HG03460 (cell line): ENCODE results near the gene C2orf42.
"Not testable (repeated sequence)": the region's sequence is repeated elsewhere in the genome, so short reads cannot be mapped to it uniquely, and the experiment has no call there.

ENCODE experiments used
- ATAC-seq: cut with Tn5 transposase; IDR thresholded peaks from one replicate; pipeline ENCODE4 v1.9.1; 2021; ENCODE audit not compliant: unreplicated experiment

Gene C2orf42

DNA sequence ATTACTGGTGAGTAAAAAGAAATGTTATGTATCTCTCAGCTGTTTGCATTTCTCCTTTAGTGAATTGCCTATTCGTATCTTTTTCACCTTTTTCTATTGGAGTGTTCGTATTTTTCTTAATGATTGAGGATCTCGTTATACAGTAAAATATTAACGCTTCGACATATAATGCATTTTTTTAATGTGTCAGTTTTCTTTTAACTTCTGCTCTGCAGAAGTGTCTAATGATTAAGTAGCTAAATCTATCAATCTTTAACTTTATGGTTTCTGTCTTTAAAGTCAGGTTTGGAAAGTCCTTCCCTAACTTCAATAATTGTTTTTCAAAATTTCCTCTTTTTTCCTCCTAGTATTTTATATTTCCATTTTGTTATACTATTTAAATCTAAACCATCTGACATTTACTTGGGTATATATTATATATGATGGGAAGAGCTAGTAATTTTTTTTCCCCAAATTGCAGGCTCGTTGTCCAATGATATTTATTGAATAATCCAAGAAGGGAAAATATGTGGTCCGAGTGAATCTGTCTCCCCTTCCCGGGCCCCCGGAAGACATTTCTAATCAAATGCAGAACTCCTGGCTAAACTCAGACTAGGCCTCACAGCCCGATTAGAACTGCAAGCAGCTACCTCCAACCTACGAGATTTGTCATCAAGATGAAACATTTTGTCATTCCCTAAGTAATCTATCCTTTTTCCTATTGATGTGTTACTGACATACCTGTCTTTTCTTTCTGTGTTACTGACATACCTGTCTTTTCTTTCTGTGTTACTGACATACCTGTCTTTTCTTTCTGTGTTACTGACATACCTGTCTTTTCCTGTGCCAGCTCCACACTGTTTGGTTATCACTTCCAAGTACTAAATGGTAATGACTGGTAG lies 86.3 kb downstream of the C2orf42 start:
- no peak for ATAC-seq

DNA sequence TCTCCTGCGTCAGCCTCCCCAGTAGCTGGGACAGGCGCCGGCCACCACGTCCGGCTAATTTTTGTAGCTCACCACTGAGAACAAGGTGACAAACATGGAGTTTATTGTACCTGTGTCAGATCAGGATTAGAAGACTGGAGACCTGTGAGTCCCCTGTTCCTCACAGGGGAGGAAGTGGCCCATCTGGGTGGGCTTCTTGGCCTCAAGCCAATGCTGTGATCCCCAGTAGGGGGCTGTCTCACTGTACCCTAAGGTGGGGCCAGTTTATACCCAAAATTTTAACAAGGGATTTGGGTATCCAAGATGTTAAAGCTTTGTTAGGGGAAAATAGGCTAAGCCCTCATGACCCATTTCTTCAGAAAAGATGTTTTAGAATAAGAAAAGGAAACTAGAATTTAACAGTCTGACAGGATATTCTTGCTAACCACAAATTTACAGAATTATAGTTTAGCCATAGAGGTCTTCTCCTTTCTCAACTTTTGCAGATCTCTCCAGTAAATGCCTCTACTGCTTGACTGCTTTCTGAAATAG lies 87.2 kb downstream of the C2orf42 start:
- no peak for ATAC-seq

DNA sequence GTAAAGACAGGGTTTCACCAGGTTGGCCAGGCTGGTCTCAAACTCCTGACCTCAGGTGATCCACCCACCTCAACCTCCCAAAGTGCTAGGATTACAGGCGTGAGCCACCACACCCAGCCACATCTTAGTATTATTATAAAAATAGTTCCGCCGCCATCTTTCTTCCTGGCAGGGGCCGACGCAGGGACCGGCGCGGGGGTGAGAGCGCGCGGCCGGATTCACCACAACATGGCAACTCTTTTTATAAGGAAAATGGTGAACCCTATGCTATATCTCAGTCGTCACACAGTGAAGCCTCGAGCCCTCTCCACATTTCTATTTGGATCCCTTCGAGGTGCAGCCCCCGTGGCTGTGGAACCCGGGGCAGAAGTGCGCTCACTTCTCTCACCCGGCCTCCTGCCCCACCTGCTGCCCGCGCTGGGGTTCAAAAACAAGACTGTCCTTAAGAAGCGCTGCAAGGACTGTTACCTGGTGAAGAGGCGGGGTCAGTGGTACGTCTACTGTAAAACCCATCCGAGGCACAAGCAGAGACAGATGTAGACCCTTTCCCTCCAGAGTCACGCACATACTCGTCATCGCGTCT lies 88.4 kb downstream of the C2orf42 start:
- ATAC-seq: not testable (repeated sequence)

DNA sequence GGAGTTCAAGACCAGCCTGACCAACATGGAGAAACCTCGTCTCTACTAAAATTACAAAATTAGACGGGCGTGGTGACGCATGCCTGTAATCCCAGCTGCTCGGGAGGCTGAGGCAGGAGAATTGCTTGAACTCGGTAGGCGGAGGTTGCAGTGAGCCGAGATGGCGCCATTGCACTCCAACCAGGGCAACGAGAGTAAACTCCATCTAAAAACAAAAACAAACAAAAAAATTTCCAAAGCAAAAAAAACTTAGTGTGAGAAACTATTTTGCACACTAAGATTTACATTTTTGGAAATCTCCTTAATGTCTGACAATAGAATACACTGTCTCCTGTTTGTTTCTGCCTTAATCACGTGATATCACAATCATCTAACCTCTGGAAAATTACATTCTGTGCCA lies 89.1 kb downstream of the C2orf42 start:
- not testable (repeated sequence) for ATAC-seq

DNA sequence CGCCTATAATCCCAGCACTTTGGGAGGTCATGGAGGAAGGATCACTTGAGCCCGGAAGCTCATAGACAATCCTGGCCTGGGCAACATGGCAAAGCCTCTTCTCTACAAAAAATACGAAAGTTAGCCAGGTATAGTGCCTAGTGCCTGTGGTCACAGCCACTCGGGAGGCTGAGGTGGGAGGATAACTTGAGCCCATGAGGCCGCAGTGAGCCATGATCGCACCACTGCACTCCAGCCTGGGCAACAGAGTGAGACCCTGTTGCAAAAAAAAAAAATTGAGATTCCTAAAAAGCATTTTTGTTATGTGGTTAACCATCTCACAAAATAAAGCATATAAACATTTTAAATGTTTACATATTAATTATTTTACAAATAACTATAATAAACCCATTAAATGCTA lies 89.6 kb downstream of the C2orf42 start:
- ATAC-seq: no peak
